Stomach smooth muscle (tissue), 2 donors: Measurements from ENCODE around the gene HCN4.
"Not testable (repeated sequence)": the region's sequence is repeated elsewhere in the genome, so short reads cannot be mapped to it uniquely, and the experiment has no call there.

Experiments used
- H3K27ac ChIP-seq: one replicate; pipeline ENCODE4 v1.7.0; 2013; ENCODE audit warnings: mild to moderate bottlenecking, low read length, inconsistent platforms
- H3K27me3 ChIP-seq, 2 donors: one replicate each; pipeline ENCODE4 v1.7.0; 2013; ENCODE audit warnings: low read length in 2 of 2; ENCODE audit not compliant: insufficient read depth in 2 of 2, control insufficient read depth in 1 of 2
- H3K36me3 ChIP-seq, 2 donors: one replicate each; pipeline ENCODE4 v1.7.0; 2013; ENCODE audit warnings: low read length in 2 of 2; ENCODE audit not compliant: control insufficient read depth in 2 of 2, insufficient read depth in 2 of 2
- H3K4me1 ChIP-seq: one replicate; pipeline ENCODE4 v1.7.0; 2013; ENCODE audit warnings: low read length; ENCODE audit not compliant: control insufficient read depth, insufficient read depth
- H3K4me3 ChIP-seq, 2 donors: one replicate each; pipeline ENCODE4 v1.7.0; 2013; ENCODE audit warnings: low read length in 2 of 2
- H3K9ac ChIP-seq, 2 donors: one replicate each; pipeline ENCODE4 v1.7.0; 2013; ENCODE audit warnings: low read length in 2 of 2, mild to moderate bottlenecking in 1 of 2
- H3K9me3 ChIP-seq, 2 donors: one replicate each; pipeline ENCODE4 v1.7.0; 2013; ENCODE audit warnings: low read length in 2 of 2; ENCODE audit not compliant: control insufficient read depth in 2 of 2
- donor health status: healthy.
- donor health status: Pancreatic carcinoma.

Gene HCN4

DNA sequence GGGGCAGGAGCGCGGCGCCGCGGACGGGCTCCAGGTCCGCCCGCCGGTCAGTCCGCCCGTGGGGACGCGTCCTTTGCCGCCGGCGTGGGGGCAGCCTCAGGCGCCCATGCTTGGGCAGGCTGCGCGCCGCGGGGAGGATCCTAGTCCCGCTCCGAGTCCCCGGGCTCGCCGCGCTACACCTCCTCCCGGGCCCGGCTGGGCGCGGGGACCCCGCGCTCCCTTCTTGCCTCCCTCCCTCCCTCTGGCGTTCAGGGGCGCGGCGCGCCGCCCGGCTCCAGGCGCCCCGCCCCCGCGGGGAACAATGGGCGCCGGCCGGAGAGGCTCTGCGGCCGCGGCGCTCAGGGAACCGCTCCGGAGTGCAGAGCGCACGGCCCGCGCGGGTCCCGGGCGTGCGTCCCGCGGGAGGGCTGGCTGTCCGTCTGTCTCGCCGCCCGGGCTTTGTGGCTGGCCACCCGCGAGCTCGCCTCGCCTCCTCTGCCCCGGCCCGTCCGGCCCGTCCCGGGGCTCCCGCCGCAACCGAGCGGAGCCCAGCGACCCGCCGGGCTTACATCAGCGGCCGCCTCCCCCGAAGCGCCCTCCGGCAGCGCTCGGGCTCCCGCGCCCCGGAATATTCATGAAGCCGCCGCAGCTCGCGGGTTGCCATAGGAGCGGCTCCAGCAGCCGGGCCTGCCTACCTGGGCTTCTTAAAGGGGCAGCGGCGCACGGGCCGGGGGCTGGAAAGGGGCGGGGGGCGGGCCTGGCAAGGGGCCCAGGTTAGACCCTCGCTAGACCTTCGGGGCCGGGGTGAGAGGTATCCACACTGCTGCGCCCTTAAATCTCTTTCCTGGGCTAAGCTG, at the start of gene HCN4:
HCN4 (minus strand) TSS at position 658 of the 836 bp plus-strand sequence. CDS start 688 bp downstream, outside the sequence.
- Histone ChIP-seq H3K27ac (no peak within 1 kb of the TSS), H3K4me1 (peaks cover 9% of the 10 kb centered on the region), H3K36me3 (no peaks in the 10 kb centered on the region), H3K27me3 (peaks cover 47 to 71% of the 10 kb centered on the region in 2 donors), H3K9me3 (no peaks in the 10 kb centered on the region), H3K9ac (no peak within 1 kb of the TSS), H3K4me3 (peak within 1 kb of the TSS; percentile 19 to 35)

DNA sequence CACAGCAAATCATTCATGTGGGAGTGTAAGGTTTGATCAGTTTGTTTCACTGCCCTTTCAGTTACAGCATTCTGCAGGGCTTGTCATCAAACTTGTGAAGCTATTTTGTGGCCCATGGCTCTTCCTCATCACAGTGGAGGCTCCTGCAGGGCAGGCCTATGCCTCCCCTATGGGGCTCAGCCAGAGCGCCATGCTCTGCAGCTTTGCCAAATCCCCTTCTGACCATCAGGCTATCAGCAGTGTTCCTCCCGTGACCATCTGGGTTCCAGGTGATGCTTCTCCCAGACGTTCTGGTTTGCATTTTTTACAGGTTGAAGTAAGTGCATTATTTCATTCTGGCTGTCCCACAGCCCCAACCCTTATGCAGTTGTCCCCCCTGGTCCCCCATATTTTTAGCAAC, 46.1 kb upstream of the HCN4 start:
- Histone ChIP-seq H3K27me3 (peaks cover 0 to 6% of the 10 kb centered on the region in 2 donors), H3K9ac (no peak overlapping the region), H3K9me3 (no peaks in the 10 kb centered on the region), H3K36me3 (no peaks in the 10 kb centered on the region), H3K27ac (no peak overlapping the region), H3K4me3 (no peak overlapping the region), H3K4me1 (no peaks in the 10 kb centered on the region)

DNA sequence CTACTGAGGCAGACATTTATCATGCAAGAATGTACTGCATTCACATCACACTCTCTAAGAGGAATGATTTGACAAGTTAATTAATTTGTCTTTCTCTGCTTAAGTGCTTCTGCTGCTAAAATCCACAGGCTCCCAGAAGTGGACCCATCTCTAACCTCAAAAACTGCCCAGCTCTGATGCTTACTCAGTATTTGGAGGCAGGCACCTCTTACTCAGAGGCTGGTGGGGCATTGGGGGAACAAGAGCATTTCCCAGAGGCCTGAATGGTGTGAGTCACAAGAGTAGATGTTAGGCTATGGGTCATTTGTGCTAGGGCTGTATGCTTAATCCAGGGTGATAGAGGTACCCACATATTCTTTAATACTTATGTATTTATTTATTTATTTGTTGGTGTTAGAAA, 34.4 kb upstream of the HCN4 start:
- H3K27me3 ChIP-seq, result no peaks in the 10 kb centered on the region
- no peak overlapping the region for H3K27ac ChIP-seq
- no peaks in the 10 kb centered on the region for H3K9me3 ChIP-seq
- no peaks in the 10 kb centered on the region for H3K4me1 ChIP-seq
- no peak overlapping the region for H3K9ac ChIP-seq
- no peak overlapping the region for H3K4me3 ChIP-seq
- no peaks in the 10 kb centered on the region for H3K36me3 ChIP-seq

DNA sequence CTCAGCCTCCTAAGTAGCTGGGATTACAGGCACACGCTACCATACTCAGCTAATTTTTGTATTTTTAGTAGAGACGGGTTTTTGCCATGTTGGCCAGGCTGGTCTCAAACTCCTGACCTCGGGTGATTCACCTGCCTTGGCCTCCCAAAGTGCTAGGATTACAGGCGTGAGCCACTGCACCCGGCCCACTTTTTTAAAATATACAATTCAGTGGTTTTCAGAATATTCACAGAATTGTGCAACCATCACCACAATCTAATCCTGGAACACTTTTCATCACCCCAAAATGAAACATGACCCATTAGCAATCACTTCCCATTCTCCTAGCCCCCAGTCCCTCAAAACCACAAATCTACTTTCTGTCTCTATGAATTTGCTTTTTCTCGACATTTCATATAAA, 31.5 kb upstream of the HCN4 start:
- H3K9me3 ChIP-seq, H3K4me1 ChIP-seq, H3K36me3 ChIP-seq, H3K4me3 ChIP-seq, H3K27ac ChIP-seq, H3K27me3 ChIP-seq, H3K9ac ChIP-seq: not testable (repeated sequence)

DNA sequence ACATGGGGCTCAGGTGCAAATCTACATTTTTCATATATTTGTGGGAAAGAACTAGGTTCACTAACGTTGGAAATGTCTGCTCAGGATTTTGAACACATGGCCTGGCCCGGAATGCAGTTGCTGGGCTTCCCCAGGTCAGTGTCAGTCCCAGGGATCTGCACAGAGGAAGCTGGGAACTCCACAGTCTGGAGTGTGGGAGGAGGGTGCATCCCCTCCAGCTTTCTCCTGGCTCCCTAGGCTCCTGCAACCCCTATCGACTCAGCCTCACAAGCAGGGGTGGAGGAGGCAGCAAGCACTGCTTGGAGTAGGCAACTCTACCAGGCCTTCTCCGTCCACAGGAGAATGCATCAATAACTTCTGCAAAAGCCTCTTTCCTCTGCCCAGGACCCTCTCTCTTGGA, 30.1 kb upstream of the HCN4 start:
- Histone ChIP-seq H3K27me3 (peaks cover 0 to 1% of the 10 kb centered on the region in 2 donors), H3K4me3 (no peak overlapping the region), H3K27ac (no peak overlapping the region), H3K36me3 (no peaks in the 10 kb centered on the region), H3K9me3 (no peaks in the 10 kb centered on the region), H3K9ac (no peak overlapping the region), H3K4me1 (no peaks in the 10 kb centered on the region)

DNA sequence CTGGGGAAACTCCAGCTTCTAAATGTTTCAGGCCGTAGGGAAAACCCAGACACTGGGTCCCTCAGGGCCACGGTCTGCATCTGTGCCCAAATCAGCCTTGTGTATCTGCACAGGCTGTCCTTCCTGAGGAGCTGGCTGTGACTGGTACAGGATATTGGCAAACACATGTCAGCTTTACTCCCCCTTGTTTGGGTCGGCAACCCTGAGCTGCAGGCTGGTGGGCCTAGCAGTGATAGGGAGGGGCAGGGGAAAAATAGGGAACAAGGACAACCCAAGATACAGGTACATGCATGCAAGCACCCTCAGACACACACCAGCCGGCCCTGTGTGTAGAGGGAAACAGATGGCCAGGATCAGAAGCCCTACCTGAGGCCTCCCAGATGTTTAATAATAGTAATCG, 28.7 kb upstream of the HCN4 start:
- Histone ChIP-seq H3K27me3 (peaks cover 0 to 3% of the 10 kb centered on the region in 2 donors), H3K36me3 (no peaks in the 10 kb centered on the region), H3K9me3 (no peaks in the 10 kb centered on the region), H3K9ac (no peak overlapping the region), H3K27ac (no peak overlapping the region), H3K4me3 (no peak overlapping the region), H3K4me1 (no peaks in the 10 kb centered on the region)

DNA sequence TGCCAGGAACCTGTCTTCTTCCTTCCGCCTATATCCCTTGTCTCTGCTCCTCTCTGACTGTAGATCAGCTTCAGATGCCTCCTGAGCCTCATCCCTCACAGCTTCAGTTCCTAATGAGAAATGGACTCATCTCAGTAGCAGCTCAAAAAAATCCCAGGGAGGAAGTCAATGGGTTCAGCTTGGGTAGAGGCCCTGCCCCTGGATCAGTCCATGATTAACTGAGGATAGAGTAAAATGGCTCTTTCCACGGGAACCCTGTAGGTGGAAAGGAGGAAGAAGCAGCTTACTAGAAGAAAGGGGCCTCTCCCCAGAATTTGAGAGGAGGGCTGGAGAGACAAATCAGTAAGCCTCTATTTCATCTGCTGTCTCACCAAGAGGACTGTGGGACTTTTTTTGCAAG, 26.9 kb upstream of the HCN4 start:
- H3K9me3 ChIP-seq, result no peaks in the 10 kb centered on the region
- no peak overlapping the region for H3K27ac ChIP-seq
- no peak overlapping the region for H3K4me3 ChIP-seq
- H3K9ac ChIP-seq, result no peak overlapping the region
- H3K27me3 ChIP-seq, result peaks cover 0 to 7% of the 10 kb centered on the region in 2 donors
- no peaks in the 10 kb centered on the region for H3K36me3 ChIP-seq
- H3K4me1 ChIP-seq, result no peaks in the 10 kb centered on the region

DNA sequence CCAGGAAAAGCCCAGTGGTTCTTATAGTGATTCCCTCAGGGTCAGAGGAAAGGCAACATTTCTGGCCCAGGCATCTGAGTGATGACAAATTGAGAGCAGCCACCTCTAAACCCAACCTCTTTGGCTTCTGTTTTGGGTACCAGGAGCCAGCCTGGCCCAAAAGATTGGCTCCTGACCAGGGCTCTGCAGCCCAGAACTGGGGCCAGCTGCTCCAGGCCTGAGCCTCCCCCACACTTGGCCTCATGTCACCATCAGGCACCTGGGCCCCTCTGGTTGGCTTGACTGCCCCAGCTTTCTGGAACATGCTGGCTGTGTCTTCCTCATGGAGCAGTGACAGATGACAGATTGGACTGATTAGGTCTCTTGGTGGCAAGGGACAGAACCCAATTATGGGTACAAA, 26.0 kb upstream of the HCN4 start:
- peaks cover 0 to 7% of the 10 kb centered on the region in 2 donors for H3K27me3 ChIP-seq
- H3K4me3 ChIP-seq, result no peak overlapping the region
- no peak overlapping the region for H3K27ac ChIP-seq
- no peaks in the 10 kb centered on the region for H3K36me3 ChIP-seq
- H3K9ac ChIP-seq, result no peak overlapping the region
- no peaks in the 10 kb centered on the region for H3K4me1 ChIP-seq
- H3K9me3 ChIP-seq, result no peaks in the 10 kb centered on the region

DNA sequence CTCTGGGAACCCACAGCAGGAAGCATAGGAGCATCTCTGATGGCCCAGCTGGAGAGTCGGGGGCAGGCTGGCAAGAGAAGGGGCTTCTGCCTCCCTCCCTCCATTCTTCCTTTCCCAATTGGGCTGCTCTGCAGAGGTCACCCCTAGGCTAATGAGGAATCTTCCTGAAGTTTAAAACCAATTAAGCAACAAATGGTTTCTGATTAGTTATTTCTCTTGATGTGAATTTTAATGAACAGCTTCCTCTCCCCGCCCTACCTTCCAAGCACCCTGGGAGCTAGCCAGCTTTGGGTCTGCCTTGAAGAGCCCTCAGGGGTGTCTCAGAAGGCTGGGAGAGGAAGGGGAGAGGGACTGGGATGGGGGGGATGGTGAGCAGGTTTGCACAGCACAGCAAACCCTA, 24.6 kb upstream of the HCN4 start:
- no peaks in the 10 kb centered on the region for H3K4me1 ChIP-seq
- no peak overlapping the region for H3K27ac ChIP-seq
- no peak overlapping the region for H3K4me3 ChIP-seq
- H3K36me3 ChIP-seq, result no peaks in the 10 kb centered on the region
- H3K9me3 ChIP-seq, result no peaks in the 10 kb centered on the region
- H3K9ac ChIP-seq, result no peak overlapping the region
- H3K27me3 ChIP-seq, result peaks cover 0 to 7% of the 10 kb centered on the region in 2 donors

DNA sequence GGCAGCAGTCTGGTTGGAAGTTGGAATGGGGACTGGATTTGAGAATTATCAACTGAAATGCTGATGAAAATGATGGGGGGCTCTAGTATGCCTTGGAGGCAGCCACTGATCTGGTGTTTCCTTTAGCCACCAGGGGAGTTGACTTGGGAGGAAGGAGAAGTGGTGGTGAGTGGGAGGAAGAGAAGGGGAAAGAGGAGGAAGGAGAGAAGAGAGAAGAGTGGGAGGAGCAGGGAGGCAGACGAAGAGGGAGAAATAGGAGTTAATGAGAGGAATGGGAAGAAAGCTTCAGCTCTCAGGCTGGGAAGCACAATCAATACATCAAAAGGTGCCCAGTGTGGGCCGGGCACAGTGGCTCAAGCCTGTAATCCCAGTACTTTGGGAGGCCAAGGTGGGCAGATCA, 23.3 kb upstream of the HCN4 start:
- Histone ChIP-seq H3K4me1 (no peaks in the 10 kb centered on the region), H3K9ac (no peak overlapping the region)

DNA sequence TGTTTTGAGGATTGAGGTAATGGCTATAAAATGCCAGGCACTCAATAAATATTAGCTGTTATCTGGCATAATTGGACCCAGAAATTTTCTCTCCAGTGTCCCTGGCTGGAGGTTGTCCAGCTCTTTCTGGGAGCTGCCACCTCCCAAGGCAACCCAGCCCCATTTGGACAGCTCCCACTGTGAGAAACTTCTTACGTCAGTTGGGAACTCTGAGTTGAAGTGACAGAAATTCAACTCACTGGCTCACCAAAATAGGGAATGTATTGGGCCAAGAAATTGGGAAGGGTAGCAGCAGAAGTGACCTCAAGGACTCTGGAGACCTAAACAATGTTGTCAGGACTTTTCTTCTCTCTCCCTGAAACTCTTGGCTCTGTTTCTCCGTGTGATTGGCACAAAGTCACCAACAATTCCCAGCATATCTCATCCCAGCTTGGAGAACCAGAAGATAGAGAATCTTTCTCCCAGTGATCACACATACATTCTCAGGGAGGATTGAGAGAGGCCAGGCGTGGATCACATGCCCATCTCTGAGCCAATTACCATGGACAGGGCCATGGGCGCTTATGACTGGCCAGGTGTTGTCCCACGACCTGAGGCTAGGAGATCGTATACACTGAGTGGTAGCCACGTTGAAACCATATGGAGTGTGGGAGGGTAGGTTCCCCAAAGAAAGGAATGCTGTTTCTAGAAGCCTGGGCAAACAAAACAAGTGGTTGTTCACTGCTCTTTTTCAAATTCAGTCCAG, 22.5 kb upstream of the HCN4 start:
- H3K9me3 ChIP-seq, result no peaks in the 10 kb centered on the region
- H3K4me3 ChIP-seq, result no peak overlapping the region
- H3K9ac ChIP-seq, result no peak overlapping the region
- no peaks in the 10 kb centered on the region for H3K36me3 ChIP-seq
- no peaks in the 10 kb centered on the region for H3K4me1 ChIP-seq
- H3K27me3 ChIP-seq, result peaks cover 2 to 7% of the 10 kb centered on the region in 2 donors
- H3K27ac ChIP-seq, result no peak overlapping the region

More for the DNA sequence above, 23.3 kb upstream of the HCN4 start:
- no peaks in the 10 kb centered on the region for H3K36me3 ChIP-seq
- no peaks in the 10 kb centered on the region for H3K9me3 ChIP-seq
- H3K4me3 ChIP-seq, result no peak overlapping the region
- peaks cover 0 to 7% of the 10 kb centered on the region in 2 donors for H3K27me3 ChIP-seq
- no peak overlapping the region for H3K27ac ChIP-seq
